GM18498 (cell line): ENCODE measurements around the gene AUTS2.

Experiments
- ATAC-seq: cut with Tn5 transposase; IDR thresholded peaks from one replicate; pipeline ENCODE4 v1.9.1; 2021; ENCODE audit warnings: mild to moderate bottlenecking, moderate library complexity; ENCODE audit not compliant: unreplicated experiment

Gene AUTS2

DNA sequence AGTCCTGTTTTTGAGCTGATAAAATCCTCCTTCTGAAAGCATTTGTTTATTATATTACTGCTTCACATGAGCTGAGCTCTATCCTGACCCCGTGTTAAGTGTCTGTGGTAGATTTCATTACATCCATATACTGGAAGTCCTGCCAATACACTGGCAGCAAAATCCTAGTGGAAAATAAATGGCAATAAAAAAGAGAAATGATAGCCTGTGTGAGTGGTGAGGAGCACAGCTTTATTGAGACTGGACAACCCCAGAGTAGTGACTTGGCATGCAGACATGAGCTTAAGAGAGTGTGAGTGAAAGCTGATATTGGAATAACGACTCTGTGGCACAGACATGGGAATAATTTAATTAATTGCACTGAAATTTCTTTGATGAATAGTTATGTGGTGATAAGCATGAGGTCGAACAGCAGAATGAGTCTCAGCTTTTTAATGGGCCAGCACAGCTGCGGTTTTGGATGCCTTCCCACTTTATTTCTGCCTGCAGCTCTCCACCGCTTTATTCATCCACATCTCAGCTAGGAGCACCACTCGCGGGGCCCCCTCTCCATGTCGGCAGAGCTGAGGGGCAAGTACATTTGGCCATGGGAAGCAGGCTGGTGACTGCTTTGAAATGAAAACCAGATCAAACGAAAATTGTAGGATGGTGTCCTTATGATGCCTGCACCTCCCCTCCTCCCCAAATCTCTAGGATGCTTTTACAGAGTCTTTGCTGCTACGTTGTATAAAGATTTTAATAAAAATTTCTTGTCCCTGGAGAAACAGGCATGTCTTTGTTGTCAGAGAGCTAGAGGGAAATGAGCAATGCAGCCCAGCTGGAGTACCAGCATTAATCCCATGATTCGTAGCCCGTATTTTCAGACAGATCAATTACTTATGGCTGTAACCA, 494.3 kb downstream of the AUTS2 start:
- ATAC-seq = no peak

DNA sequence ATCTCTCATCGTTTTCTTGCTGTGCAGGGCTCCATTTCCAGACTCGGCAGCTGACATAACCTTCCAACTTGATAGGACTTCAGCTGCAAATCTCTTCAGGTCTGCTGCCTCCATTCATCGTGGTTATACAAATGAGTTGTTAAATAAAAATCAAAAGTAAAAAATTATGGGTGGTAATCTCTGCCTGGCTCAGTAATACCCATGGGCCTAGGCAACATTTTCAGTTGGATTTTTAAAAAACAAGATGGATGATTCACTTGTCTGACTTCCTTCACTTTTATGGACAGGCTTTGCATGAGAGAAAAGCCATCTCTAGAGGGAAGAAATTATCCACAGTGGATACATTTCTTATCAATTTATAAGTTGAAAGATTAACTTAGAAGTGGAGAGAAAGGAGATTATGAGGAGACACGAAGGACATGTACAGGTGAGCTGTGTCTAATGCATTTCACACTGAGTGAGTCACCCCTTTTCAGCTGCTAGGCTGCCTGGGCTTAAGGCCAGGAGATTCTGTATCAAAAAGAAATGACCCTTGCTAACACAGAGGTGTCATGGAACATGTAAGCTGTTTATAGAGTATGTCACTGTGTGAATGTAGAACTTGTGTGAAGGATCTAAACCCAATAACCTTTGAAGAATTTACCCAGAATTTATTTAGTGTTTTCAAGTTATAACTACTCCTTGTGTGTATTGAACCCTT, 495.1 kb downstream of the AUTS2 start:
- ATAC-seq = no peak

DNA sequence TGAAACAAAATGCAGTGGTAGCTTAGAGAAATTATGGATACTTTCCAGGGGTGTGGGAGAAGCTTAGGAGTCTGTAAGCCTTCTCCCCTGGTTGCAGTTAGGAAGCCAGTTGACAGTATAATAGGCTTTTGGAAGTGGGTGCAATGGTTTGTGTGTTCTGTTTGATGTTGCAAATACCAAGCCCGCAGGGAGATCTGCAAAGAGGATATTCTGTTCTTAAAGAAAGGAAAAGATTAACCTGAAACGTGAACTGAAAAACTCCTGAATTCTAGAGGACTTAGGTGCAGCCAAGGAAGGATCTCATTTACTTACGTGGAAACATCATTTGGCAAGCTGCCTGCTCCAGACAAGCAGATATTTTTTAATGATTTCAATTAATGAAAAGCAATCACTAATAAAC, 496.6 kb downstream of the AUTS2 start:
- no peak for ATAC-seq

DNA sequence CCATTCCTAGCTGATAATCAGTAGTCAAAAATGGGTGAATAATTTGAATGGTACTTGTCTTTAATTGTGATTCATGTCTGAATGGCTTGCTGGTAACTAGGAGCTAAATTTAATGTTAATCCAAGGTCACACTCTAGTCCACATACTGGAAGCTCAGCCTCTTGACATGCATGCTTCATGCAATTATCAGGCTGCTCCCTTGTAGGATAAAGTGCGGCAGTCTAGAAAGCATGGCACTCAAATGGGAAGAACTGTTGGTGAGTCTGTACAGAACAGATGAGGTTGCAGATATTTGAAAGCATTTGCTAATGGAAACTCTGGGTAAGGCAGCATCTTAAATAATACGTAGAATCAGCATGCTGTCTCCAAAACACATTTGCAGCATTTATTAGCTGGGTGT, 499.4 kb downstream of the AUTS2 start:
- no peak for ATAC-seq

DNA sequence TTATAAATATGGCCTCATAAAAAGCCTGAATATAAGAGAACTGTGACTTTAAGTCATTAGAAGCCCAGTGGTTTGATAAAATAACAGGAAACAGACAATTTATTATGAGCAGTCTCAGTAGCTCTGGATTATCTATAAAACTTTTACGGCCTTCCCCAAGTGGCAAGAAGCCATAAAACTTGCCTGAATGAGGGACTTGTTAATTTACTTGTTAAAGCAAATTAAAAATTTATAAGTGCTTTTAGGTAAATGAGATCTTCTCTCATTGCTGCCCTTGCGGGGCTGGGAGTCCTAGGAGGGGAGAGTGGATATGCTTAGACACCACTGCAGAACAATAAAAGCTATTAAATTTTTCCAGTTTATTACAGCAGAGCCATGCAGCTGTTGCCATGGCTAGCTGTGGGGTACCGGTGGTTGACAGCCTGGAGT, 499.9 kb downstream of the AUTS2 start:
- ATAC-seq = no peak

DNA sequence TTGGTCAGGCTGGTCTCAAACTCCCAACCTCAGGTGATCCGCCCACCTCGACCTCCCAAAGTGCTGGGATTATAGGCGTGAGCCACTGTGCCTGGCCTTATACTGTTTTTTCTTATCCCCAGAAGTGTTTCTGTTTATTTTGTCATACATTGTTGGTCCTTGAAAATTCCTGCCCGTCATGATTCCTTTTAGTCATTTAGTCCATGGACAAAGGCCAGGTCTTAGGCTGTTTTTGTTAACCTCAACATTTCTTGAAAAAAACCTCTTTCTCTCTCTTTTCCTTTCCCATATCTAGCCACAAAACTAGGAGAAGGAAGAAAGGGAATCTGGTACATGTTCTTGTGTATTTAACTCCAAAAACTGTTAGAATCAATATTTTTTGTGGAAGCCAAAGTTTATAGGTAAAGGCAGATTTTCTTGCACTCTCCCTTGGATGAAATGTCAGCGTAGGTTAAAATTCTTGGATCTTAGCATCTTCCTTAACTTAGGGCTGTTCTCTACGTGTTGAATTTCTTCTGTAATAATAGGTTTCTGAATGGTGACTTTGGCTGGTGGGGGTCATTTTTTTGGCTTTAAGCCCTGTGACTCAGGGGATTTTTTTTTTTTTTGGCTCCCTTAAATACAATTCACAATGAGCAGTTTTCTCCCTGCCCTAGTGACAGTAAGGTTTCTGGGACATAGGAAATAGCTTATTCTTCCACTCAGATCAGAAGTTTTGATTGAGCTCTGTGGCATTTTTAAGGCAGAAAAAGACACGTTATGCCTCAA, 500.8 kb downstream of the AUTS2 start:
- ATAC-seq = no peak

DNA sequence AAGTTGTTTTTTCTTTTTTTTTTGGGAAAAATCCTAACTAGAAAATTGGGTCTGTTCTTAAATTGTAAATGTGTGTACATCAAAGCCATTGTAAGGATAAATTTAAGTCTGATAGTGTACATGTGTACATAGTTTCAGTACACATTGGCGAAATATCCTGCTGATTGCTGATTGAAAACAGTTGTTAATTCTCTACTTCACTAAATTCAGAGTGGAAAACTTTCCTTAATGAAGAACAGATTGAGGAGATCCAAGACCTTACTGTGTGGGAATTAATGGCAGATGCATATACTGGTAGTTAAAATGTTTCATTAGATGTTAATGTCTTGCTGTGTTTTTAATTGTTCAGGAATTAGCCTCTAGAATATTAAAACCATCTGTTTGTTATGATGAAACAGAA, 506.0 kb downstream of the AUTS2 start:
- no peak for ATAC-seq

DNA sequence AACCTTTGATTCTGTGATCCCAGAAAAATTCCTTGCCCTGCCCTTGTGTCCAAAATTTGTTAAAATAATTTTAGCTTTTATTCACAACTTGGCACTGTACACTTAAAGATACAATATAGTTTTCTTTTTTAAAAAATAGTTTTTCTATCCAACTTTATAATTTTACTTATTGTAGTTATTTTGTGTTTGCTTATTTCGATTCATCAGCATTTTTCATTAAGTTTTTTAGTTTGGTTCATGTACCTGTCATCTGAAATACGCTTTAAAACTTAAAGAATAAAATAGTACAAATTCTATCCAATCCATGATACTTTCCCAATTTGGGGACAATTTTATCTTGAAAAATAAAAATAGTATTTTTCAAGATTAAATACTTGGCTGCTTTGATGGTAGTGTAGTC, 514.8 kb downstream of the AUTS2 start:
- no peak for ATAC-seq

DNA sequence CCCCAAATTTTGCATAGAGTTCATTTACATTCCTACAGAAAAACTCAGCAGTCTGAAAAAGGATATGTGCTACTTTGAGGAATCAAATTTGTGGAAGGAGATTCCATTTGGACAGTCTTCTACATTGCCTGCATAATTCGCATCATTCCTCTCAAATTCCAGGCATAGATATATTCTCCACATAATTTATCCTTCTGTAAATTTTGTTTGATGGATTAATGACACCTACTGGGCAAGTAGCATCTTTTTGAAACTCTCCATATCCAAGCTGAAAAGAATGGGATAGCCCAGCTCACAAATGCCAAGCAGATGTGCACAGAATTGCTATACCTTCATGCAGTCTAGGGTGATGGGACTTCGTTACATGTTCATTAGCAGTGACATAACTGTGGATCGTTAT, 515.3 kb downstream of the AUTS2 start:
- no peak for ATAC-seq

DNA sequence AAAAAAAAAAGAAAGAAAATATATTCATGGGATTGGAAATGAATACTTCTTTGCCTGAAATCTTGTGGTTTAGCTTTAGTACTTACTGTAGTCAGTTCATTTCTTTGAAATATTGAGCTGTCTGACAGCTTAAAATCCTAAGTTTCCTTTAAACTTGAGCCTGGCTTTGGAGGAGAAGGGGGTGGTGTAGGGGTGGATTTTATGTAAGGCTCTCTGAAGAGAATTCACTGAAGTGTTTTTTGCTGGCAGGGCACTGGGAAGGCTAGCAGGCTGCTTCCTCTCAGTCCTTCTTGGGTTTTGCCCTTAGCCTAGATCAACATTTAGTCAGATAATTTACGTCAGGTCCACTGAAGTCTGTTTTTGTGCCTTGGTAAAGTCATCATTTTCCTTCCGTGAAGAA, 516.5 kb downstream of the AUTS2 start:
- no peak for ATAC-seq

DNA sequence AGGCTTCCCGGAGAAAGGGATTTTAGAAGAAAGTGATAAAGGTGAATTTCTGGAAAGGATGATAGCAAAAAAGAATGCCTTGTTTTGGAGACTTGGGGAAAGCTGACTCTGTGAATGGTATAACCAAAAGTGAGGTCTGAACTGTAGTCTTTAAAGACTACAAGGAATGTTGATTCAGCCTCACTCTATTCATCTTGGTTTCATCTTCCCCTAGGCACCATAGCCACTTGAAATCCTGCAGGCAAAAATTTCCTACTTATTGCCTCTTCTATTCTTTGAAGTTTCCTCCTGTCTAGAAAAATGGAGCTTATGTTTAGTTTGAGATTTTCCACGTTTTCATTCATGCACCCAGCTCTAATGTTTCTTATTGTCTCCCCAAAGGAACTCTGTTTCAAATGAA, 518.0 kb downstream of the AUTS2 start:
- no peak for ATAC-seq

DNA sequence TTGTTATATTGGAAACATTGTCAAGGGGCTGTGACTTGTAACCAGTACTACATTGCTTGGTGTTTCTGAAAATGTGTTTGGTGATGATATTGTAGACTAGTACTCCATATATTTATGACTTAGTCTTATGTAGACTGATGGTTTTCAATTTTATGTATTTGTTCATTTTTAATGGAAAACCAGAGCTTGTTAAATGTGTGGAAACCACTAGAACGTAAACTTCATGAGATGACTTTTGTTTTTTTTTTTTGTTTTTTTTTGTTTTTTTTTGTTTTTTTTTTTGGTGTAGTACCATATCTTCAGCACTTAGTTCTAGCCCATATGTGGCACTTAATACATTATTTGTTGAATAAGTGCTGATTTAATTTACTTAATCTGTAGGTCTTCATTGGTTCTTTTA, 518.6 kb downstream of the AUTS2 start:
- no peak for ATAC-seq

DNA sequence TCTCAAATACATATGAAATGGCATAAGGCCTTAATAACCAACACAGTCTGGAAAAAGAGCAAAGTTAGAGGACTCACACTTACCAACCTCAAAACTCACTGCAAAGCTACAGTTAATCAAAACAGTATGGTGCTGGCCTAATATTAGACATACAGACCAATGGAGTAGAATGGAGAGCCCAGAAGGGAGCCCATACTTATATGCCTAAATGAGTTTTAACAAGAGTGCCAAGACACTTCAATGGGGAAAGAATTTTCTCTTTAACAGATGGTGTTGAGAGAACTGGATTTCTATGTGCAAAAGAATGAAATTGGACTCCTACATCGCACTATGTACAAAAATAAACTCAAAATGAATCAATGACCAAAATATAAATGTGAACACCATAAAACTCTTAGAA, 522.6 kb downstream of the AUTS2 start:
- ATAC-seq = no peak

DNA sequence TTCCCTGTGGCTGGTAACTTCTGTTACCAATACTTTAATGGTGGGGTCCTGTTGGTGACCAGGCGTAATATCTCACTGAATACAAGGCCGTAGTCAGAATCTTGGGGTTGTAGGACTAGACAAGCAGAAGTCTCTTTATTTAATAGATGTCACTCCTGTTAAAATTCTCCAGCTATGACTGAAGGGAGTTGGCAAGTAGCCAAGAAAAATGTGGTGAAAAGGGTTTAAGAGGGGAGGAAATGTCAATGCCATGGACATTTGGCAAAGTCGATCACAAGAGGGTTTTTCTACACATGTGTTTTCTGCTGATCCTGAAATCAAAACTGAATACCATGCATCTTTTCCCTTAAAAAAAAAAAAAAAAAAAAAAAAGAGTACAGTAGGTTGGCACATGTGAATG, 533.5 kb downstream of the AUTS2 start:
- no peak for ATAC-seq

DNA sequence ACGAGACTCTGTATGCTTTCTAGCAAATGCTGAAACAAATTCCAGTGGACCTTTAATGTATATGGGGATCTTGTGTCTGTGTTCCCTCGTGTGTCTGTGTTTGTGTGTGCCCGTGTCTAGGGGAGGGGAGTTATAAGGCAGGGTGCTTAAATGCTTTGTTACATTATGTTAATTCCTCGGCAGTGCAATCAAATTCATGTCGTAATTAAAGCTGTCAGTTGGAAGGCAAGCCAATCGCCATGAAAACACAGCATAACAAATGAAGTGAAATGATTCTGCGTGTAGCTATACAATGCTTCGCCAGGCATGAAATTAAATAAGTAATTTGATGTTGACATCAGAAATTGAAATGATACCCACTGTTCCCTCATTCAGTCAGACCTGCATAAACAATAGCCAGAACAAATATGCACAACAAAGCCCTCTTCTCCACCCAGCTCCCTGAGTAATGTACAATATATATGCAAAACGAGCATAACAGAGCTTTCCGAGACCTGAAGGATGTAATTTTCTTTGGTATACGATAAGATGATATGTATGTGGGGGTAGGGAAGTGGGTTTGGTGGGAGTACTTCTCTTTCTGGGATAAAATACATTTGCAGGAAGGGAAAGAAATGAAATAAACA, 534.1 kb downstream of the AUTS2 start:
- no peak for ATAC-seq

DNA sequence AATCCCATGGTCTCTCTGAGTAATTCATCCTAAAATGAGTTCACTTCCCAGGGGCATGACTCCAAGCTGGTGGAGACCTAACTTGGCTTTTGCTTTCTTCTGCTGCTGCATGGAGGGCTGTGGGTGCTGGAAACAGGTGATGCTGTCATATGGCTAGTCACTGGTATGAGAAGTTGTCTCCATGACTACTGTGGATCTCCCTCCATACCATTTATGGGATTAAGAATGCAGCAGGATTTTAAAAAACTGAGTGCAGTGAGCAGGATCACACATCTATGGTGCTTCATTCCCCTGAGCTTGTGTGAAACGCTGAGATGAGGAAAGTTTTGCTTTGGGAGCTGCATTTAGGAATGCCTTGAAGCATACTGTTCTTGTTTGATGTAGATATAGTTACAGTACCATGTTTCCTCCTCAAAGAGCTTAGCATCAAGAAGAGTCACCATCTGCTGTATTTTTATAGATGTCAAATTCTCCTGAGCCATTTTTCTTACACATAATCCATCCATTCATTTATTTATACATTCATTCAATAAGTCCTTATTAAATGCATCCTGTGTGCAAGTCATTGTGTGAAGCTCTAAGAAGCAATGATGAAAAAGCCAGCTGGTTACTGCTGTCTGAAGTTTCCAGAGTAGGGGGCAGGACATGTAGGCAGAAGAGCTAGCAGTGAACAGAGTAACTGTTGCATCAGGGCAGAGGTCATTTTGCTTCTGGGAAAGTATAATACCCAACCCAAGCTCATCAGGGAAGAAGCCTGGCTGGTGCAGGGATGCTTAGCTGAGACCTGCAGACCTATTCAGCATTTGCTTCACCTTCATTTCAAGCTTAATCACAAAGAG, 534.8 kb downstream of the AUTS2 start:
- ATAC-seq = no peak

DNA sequence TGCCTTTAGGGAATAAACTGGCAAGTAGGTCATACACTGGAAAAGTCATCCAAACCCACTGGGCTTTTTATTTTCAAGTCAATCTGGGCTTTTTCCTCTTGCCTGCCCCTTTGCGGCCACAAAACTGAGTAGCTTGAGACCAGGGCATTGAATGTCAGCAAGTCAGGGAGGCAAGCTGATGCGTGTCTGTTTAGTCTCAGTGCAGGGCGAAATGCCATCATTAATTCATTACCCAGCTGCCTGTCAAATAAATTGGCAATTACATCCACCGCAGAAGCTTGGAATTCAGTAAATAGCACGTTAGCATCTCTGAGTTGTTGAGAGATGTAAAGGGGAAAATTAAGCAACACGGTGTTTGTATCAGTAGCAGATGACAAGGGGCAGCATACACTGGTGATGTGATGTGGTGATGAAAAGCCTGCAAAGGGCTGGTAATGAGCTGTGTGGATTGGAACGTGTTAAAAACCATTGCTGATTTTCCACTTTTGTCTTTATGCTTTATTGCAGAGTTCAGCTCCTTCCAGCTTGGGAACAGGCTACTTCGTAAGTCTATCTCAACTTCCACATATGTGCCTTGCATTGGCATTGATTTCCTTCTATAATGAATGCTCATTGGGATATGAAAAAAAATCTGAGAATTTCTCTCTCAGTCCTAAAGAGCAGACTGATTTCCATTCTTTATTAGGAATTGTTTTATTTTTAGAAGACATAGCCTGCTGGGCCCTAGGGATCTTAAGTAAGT, 535.9 kb downstream of the AUTS2 start:
- no peak for ATAC-seq

DNA sequence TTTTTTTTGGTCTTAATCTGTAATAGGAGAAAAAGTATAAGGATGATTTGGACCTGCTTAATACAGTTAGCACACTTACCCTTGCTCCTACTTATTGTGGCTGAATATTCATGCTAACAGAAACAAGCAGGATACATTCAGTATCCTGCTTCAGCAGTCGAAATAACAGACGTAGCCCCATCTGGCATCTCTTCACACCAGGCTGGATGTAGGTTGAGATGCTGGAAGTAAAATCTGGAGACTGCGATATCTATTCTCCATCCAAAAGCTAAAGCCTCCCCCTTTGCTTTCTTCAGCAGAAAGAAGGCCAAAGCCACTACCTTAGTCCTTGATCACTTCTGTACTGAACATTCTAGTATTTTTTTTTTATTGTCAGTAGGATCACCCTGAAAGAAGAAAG, 537.4 kb downstream of the AUTS2 start:
- ATAC-seq = no peak

DNA sequence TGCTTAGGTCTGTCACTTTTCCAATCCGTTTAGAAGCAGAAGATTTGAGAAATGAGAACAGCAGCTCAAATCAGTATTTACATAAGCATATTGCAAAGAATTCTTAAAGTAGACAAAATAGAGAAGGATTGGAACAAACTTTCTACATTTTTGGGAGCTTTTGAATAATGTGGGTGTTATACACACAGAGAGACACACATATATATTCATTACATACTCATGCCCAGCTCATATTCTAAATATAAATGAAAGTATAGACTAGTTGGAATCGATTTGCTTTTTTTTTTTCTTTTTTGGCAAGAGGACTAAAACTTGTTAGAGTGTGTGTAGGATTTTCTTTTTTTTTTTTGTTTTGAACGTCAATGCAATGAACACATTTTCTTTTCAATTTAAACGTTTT, 538.9 kb downstream of the AUTS2 start:
- no peak for ATAC-seq
